Right lobe of liver (tissue), 6 donors: ENCODE results near the gene HCAR2. TPM values are rescaled to one million over a fixed set of nuclear protein-coding genes. Genes with fewer than 3 reads are reported as not detected.

Experiments
- ATAC-seq, 4 donors: fragments of 200-7000 bp; cut with Tn5 transposase; one replicate each; pipeline ENCODE4 v1.9.1; 2020; ENCODE audit warnings: mild to moderate bottlenecking in 4 of 4, moderate library complexity in 4 of 4
- DNase-seq, 3 donors: peaks; one replicate each; pipeline ENCODE4 v3.0.0-alpha.2; 2020
- H3K27ac ChIP-seq, 3 donors: fragments of 200-600 bp; one replicate each; pipeline ENCODE4 v1.8.0; 2022
- H3K27me3 ChIP-seq, 2 donors: fragments of 200-600 bp; one replicate each; pipeline ENCODE4 v1.8.0; 2022
- H3K36me3 ChIP-seq, 4 donors: fragments of 200-600 bp; sonication (generic) in 1 of 4; one replicate each; pipeline versions ENCODE4 v1.5.1 to v1.8.0; 2017 to 2022; ENCODE audit warnings: control low read depth in 1 of 4
- H3K4me1 ChIP-seq, 4 donors: fragments of 200-600 bp; sonication (generic) in 1 of 4; one replicate each; pipeline versions ENCODE4 v1.5.1 to v1.8.0; 2017 to 2022; ENCODE audit warnings: control low read depth in 1 of 4
- H3K4me3 ChIP-seq, 3 donors: fragments of 200-600 bp; one replicate each; pipeline ENCODE4 v1.8.0; 2022
- H3K9me3 ChIP-seq, 4 donors: fragments of 200-600 bp; sonication (generic) in 1 of 4; one replicate each; pipeline versions ENCODE4 v1.5.1 to v1.8.0; 2017 to 2022; ENCODE audit warnings: control low read depth in 1 of 4
- CTCF ChIP-seq, 4 donors: fragments of 200-600 bp in 3 of 4; fragments of 450-650 bp in 1 of 4; IDR thresholded peaks; one replicate each; pipeline versions ENCODE4 v1.5.1 to v1.8.0; 2016 to 2022; ENCODE audit warnings: antibody characterized with exemption in 4 of 4, mild to moderate bottlenecking in 2 of 4
- POLR2A ChIP-seq: fragments of 450-650 bp; IDR thresholded peaks from one replicate; pipeline ENCODE4 v1.6.1; 2017; ENCODE audit warnings: antibody characterized with exemption, mild to moderate bottlenecking
- WGBS: methylation state at CpG from one replicate; pipeline ENCODE4 v1.1.6; 2018; ENCODE audit warnings: low coverage, low lambda C conversion rate; ENCODE audit not compliant: insufficient coverage; ENCODE audit errors: missing lambda C conversion rate; 5-methylcytosine and 5-hydroxymethylcytosine counted together
- intact Hi-C, 2 donors: fragments of 100-400 bp; cut with DNase I; formaldehyde crosslinking; loops; one replicate each; pipeline versions ENCODE4 v1.11.2 to v1.14.1; 2022
- total RNA-seq, 6 experiments: library from RNA; depleted of rRNA in 2 of 6; stranded (reverse); fragments of >200 nt in 2 of 6; fragmentation: NEBNext Ultra II Directional in 3 of 6; extraction: Animal tissue kit (Norgen Biotek cat#: 25700) in 3 of 6; gene quantifications; one replicate each; pipeline versions ENCODE4 v1.1.0 to v1.2.4, GENCODE V29; 2016 to 2023
- donor health status: DM: no; HTN: yes; CAD: no.
- donor health status: DM: no; HTN: no; CAD: no.
- donor health status: DM: no; HTN: no; CAD: no.
- donor health status: DM: no; HTN: yes; CAD: no.
- donor health status: DM: no; HTN: yes; CAD: no.

The HCAR2 gene
- total RNA-seq, 6 experiments from 2014 or later, result 0.14 to 4.5 (median 0.41) TPM; not detected in 2

DNA sequence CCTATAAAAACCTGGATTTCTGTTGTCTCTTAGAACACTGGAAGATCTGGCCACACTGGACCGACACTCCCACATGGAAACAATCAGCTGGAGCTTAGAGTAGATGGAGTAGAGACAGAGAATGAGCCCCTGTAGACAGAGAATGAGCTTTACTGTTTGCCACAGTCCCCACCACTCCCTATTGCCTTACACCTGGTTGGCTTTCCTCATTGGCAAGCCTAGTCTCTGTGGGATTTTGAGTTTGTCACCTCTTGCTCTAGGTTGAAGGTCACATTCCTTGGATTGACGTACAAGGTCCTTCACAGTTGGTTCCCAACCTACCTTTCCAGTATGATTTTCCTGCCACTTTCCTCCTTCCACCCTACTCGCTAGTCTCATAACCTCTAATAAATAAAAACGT, 29.5 kb upstream of the HCAR2 start:
- no peak for DNase-seq

GRCh38 chr12:122732170-122732569, 29.0 kb upstream of the HCAR2 start:
- no peak overlapping the region for H3K27ac ChIP-seq
- no peak for DNase-seq
- WGBS, result 45% methylated on average over 3 of the region's 3 CpGs

More for the DNA sequence above, 29.5 kb upstream of the HCAR2 start:
- Histone ChIP-seq H3K4me1 (no peaks in the 10 kb centered on the region), H3K9me3 (no peaks in the 10 kb centered on the region), H3K27me3 (no peaks in the 10 kb centered on the region), H3K27ac (no peak overlapping the region), H3K36me3 (no peaks in the 10 kb centered on the region), H3K4me3 (no peak overlapping the region)
- 71% methylated on average over 4 of the region's 4 CpGs for WGBS
- no peak for ATAC-seq
- TF ChIP-seq POLR2A (no peak), CTCF (IDR thresholded peaks at IDR 0.05) (no peak)
- intact Hi-C loops, result no loop called here

GRCh38 chr12:122730215-122731014, 27.3 kb upstream of the HCAR2 start, which contains the start of gene HCAR1:
Gene HCAR1, minus strand, starts transcription at chr12:122730844. Its CDS starts 505 bp downstream, at chr12:122730339.
- TF ChIP-seq POLR2A (no peak), CTCF (IDR thresholded peaks at IDR 0.05) (no peak)
- no peaks in the 10 kb centered on the region for H3K4me1 ChIP-seq
- no peaks in the 10 kb centered on the region for H3K36me3 ChIP-seq
- DNase-seq (no peak), ATAC-seq (peak in 1 of 4 donors; percentile 11)
- H3K9me3 ChIP-seq, result no peaks in the 10 kb centered on the region
- H3K27ac ChIP-seq, result no peak within 1 kb of the TSS
- intact Hi-C loops, result no loop called here
- WGBS, result 44% methylated on average over 16 of the region's 32 CpGs
- no peaks in the 10 kb centered on the region for H3K27me3 ChIP-seq
- peak within 1 kb of the TSS in 1 of 3 donors; percentile 19 for H3K4me3 ChIP-seq

More at GRCh38 chr12:122732170-122732569, 29.0 kb upstream of the HCAR2 start:
- no peaks in the 10 kb centered on the region for H3K27me3 ChIP-seq
- no peaks in the 10 kb centered on the region for H3K36me3 ChIP-seq
- ATAC-seq, result peak in 1 of 4 donors; percentile 25
- intact Hi-C loops, result no loop called here
- no peak for TF ChIP-seq POLR2A
- TF ChIP-seq CTCF (IDR thresholded peaks at IDR 0.05), result no peak
- no peaks in the 10 kb centered on the region for H3K4me1 ChIP-seq
- no peaks in the 10 kb centered on the region for H3K9me3 ChIP-seq
- no peak overlapping the region for H3K4me3 ChIP-seq

GRCh38 chr12:122729583-122730214, 26.5 kb upstream of the HCAR2 start:
- intact Hi-C loops, result no loop called here
- Histone ChIP-seq H3K4me3 (no peak overlapping the region), H3K36me3 (no peaks in the 10 kb centered on the region), H3K9me3 (no peaks in the 10 kb centered on the region), H3K27me3 (no peaks in the 10 kb centered on the region), H3K4me1 (no peaks in the 10 kb centered on the region), H3K27ac (no peak overlapping the region)
- 87% methylated on average over 10 of the region's 27 CpGs for WGBS
- ATAC-seq (peak in 1 of 4 donors; percentile 40), DNase-seq (no peak)
- TF ChIP-seq POLR2A, result no peak
- no peak for TF ChIP-seq CTCF (IDR thresholded peaks at IDR 0.05)
